ENCODE measurements around the gene TIMD4. TPM values are rescaled to one million over a fixed set of nuclear protein-coding genes. Genes with fewer than 3 reads are reported as not detected.
A peak's percentile ranks its signal among the peaks of the same experiment; 100 is the strongest.

The TIMD4 gene
- total RNA-seq, 3 donors from 2014 or later (not counting 1 experiment from before 2014, with no cell fraction given), result 2.6 to 3.6 (median 3.0) TPM

GRCh38 chr5:156893517-156893916 lies 69.5 kb downstream of the TIMD4 start:
- no peak overlapping the region for H3K4me3 ChIP-seq (ENCODE audit: low read length)
- intact Hi-C loops (cut with micrococcal nuclease), result no loop called here
- no peaks in the 10 kb centered on the region for H3K9me3 Mint-ChIP-seq
- DNase-seq, result peak in 1 of 2 donors; percentile 6
- no peak for TF ChIP-seq CTCF (IDR thresholded peaks at IDR 0.05)
- peak overlapping the region; percentile 30 to 78 for H3K27ac Mint-ChIP-seq
- H3K27ac ChIP-seq (ENCODE audit: low read length), result no peak overlapping the region
- H3K4me1 Mint-ChIP-seq, result peaks cover 21 to 22% of the 10 kb centered on the region in 2 donors
- no peak overlapping the region for H3K4me3 Mint-ChIP-seq
- H3K4me1 ChIP-seq (ENCODE audit: control insufficient read depth, insufficient read depth, low read length), result peaks cover 9% of the 10 kb centered on the region
- no peaks in the 10 kb centered on the region for H3K36me3 Mint-ChIP-seq
- WGBS (ENCODE audit: insufficient coverage), result 0% methylated on average over 1 of the region's 1 CpG
- ATAC-seq, result peak in 1 of 3 donors; percentile 29
- no peaks in the 10 kb centered on the region for H3K36me3 ChIP-seq (ENCODE audit: control insufficient read depth, insufficient read depth, low read length)
- peaks cover 0 to 3% of the 10 kb centered on the region in 2 donors for H3K27me3 Mint-ChIP-seq (ENCODE audit: low read depth in 2 of 2)
- H3K9me3 ChIP-seq (ENCODE audit: control insufficient read depth, insufficient read depth, low read length), result no peaks in the 10 kb centered on the region
- no peaks in the 10 kb centered on the region for H3K27me3 ChIP-seq (ENCODE audit: control insufficient read depth, insufficient read depth, low read length)

- H3K4me3 Mint-ChIP-seq, result no peak overlapping the region
- intact Hi-C loops (cut with micrococcal nuclease), result no loop called here
Observed at GRCh38 chr5:156892864-156893263, 70.2 kb downstream of the TIMD4 start.

GRCh38 chr5:156892223-156892622 lies 70.8 kb downstream of the TIMD4 start:
- Histone ChIP-seq H3K27me3 (ENCODE audit: control insufficient read depth, insufficient read depth, low read length) (no peaks in the 10 kb centered on the region), H3K36me3 (ENCODE audit: control insufficient read depth, insufficient read depth, low read length) (no peaks in the 10 kb centered on the region), H3K9me3 (ENCODE audit: control insufficient read depth, insufficient read depth, low read length) (no peaks in the 10 kb centered on the region), H3K4me3 (ENCODE audit: low read length) (no peak overlapping the region), H3K4me1 (ENCODE audit: control insufficient read depth, insufficient read depth, low read length) (peaks cover 9% of the 10 kb centered on the region), H3K27ac (ENCODE audit: low read length) (peak overlapping the region; percentile 2)
- Mint-ChIP-seq H3K9me3 (no peaks in the 10 kb centered on the region), H3K4me3 (no peak overlapping the region), H3K36me3 (no peaks in the 10 kb centered on the region), H3K27me3 (ENCODE audit: low read depth in 2 of 2) (peaks cover 3% of the 10 kb centered on the region in 2 donors), H3K27ac (peak overlapping the region; percentile 23 to 78), H3K4me1 (peaks cover 21 to 22% of the 10 kb centered on the region in 2 donors)
- WGBS (ENCODE audit: insufficient coverage), result 74% methylated on average over 1 of the region's 1 CpG
- no peak for TF ChIP-seq CTCF (IDR thresholded peaks at IDR 0.05)
- DNase-seq (peak in 1 of 2 donors; percentile 25), ATAC-seq (peak in 1 of 3 donors; percentile 45)
- intact Hi-C loops (cut with micrococcal nuclease), result no loop called here

More at GRCh38 chr5:156892864-156893263, 70.2 kb downstream of the TIMD4 start:
- H3K27ac Mint-ChIP-seq, result peak overlapping the region; percentile 30 to 78
- TF ChIP-seq CTCF (IDR thresholded peaks at IDR 0.05), result no peak
- no peaks in the 10 kb centered on the region for H3K36me3 Mint-ChIP-seq
- H3K9me3 Mint-ChIP-seq, result no peaks in the 10 kb centered on the region
- 96% methylated on average over 4 of the region's 4 CpGs for WGBS (ENCODE audit: insufficient coverage)
- ATAC-seq (no peak), DNase-seq (no peak)
- Histone ChIP-seq H3K36me3 (ENCODE audit: control insufficient read depth, insufficient read depth, low read length) (no peaks in the 10 kb centered on the region), H3K4me3 (ENCODE audit: low read length) (no peak overlapping the region), H3K4me1 (ENCODE audit: control insufficient read depth, insufficient read depth, low read length) (peaks cover 9% of the 10 kb centered on the region), H3K9me3 (ENCODE audit: control insufficient read depth, insufficient read depth, low read length) (no peaks in the 10 kb centered on the region), H3K27me3 (ENCODE audit: control insufficient read depth, insufficient read depth, low read length) (no peaks in the 10 kb centered on the region), H3K27ac (ENCODE audit: low read length) (no peak overlapping the region)
- H3K27me3 Mint-ChIP-seq (ENCODE audit: low read depth in 2 of 2), result peaks cover 0 to 3% of the 10 kb centered on the region in 2 donors
- H3K4me1 Mint-ChIP-seq, result peaks cover 21 to 22% of the 10 kb centered on the region in 2 donors

GRCh38 chr5:156888520-156888919 lies 74.5 kb downstream of the TIMD4 start:
- no peak for ATAC-seq

More at GRCh38 chr5:156888520-156888919, 74.5 kb downstream of the TIMD4 start:
- no peak for TF ChIP-seq CTCF (IDR thresholded peaks at IDR 0.05)
- H3K4me1 Mint-ChIP-seq, result peaks cover 16% of the 10 kb centered on the region in 2 donors
- intact Hi-C loops (cut with micrococcal nuclease), result no loop called here
- 77% methylated on average over 1 of the region's 2 CpGs for WGBS (ENCODE audit: insufficient coverage)
- peak in 1 of 2 donors; percentile 34 for DNase-seq
- H3K27me3 Mint-ChIP-seq (ENCODE audit: low read depth in 2 of 2), result peaks cover 3 to 23% of the 10 kb centered on the region in 2 donors
- H3K36me3 Mint-ChIP-seq, result no peaks in the 10 kb centered on the region
- Histone ChIP-seq H3K27ac (ENCODE audit: low read length) (no peak overlapping the region), H3K4me1 (ENCODE audit: control insufficient read depth, insufficient read depth, low read length) (peaks cover 5% of the 10 kb centered on the region), H3K27me3 (ENCODE audit: control insufficient read depth, insufficient read depth, low read length) (no peaks in the 10 kb centered on the region), H3K36me3 (ENCODE audit: control insufficient read depth, insufficient read depth, low read length) (no peaks in the 10 kb centered on the region), H3K4me3 (ENCODE audit: low read length) (no peak overlapping the region), H3K9me3 (ENCODE audit: control insufficient read depth, insufficient read depth, low read length) (no peaks in the 10 kb centered on the region)
- no peak overlapping the region for H3K4me3 Mint-ChIP-seq
- no peak overlapping the region for H3K27ac Mint-ChIP-seq
- H3K9me3 Mint-ChIP-seq, result no peaks in the 10 kb centered on the region
